Measurements from ENCODE around the gene GALM. TPM values are rescaled to one million over a fixed set of nuclear protein-coding genes. Genes with fewer than 3 reads are reported as not detected.
"Not testable (repeated sequence)": the region's sequence is repeated elsewhere in the genome, so short reads cannot be mapped to it uniquely, and the experiment has no call there.

GALM gene
- polyA plus RNA-seq, 2 of the 4 experiments (the other 2 are of a cell fraction) = 33.4 to 34.2 TPM

DNA sequence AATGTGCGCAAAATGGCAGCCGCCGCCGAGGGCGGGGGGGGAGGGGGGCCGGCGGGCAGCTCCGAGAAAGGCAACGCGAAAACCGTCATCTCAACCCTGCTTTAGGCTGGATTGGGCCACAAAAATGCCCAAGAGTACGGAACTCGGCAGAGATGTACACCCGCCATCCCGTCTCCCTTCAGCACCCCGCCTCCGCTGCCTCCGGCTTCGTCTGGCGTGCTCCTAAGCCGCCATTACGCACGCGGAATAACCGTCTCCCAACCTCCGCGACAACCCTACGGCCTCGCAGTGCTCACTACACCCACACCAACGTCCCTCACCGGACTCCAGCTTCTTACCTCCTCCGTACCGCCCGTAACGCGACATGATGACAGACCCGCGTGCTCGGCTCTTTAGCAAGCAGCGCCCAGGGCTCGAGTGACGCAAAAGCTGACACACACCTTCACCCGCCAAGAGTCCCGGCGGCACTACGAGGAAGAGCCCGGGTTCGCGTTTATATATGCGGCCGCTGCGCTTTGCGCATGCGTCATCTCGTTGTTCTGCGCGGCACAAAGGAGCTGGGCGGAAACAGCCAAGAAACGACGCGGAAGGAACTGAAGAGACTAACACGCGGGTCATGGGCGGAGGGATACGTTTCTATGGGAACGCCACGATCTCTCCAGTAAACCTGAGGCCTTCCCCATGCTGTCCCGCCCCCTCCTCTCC, 85.1 kb downstream of the GALM start, which contains the start of gene SRSF7 (continued):
- TF ChIP-seq, protein P1, sequence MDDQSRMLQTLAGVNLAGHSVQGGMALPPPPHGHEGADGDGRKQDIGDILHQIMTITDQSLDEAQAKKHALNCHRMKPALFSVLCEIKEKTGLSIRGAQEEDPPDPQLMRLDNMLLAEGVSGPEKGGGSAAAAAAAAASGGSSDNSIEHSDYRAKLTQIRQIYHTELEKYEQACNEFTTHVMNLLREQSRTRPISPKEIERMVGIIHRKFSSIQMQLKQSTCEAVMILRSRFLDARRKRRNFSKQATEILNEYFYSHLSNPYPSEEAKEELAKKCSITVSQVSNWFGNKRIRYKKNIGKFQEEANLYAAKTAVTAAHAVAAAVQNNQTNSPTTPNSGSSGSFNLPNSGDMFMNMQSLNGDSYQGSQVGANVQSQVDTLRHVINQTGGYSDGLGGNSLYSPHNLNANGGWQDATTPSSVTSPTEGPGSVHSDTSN (IDR thresholded peaks at IDR 0.05) = peak; percentile 94

DNA sequence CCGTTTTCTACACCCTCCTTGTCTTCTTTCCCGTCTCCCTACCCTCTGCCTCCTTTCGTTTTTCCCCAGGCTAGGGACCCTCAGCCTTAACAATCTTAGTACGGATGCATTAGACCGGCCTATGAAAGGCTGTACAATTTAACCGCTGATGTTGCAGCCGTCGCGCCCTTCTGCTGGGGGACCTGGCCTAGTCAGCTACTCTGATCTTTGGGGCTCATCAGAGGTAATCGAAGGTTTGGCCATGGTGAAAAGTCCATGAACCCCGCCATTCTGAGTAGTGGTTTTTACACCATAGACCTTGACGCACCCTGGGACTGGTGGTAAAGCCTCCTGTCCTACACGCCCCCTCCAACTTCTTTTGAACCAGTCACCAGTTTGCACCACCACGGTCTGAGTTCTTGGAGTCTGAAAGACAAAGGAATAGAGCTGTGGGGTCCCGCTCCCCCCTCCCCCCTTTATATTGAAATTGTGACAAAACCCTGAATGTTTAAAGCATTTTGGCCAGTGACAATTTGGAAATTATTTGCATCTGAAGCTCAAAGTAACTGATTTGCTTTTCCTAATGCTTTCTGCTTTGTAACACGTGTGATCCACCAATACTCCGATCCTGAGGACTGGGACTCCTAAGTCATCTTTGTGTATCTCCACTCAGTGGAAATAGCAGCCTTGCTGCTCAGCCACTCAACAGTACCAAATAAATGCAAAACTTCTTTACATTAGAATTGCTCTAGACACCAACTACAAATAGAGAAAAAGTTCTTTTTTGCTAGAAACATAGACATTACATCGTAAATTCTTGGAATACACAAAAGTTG, 85.9 kb downstream of the GALM start:
- H3K9me3 ChIP-seq = no peaks in the 10 kb centered on the region
- peak; percentile 41 to 42 for ATAC-seq
- peak overlapping the region; percentile 96 to 98 for H3K27ac ChIP-seq
- ChIA-PET CTCF (interaction anchor here (0.6 to 3.8 kb wide), 8 partner anchors 11 to 435 kb away, joined by 3 to 23 read pairs (median 3); no protein-coding TSS in a partner anchor), POLR2A (interaction anchor here (0.5 to 2.8 kb wide), 104 partner anchors 11 to 1443 kb away, joined by 3 to 90 read pairs (median 5); partner anchors contain the start of genes ATL2, DHX57, GALM and GEMIN6)
- no peak for FAIRE-seq
- peaks cover 32% of the 10 kb centered on the region for H3K4me1 ChIP-seq
- DNase-seq (ENCODE audit: low read depth in 1 of 2, low spot score in 1 of 2) = peak; percentile 41 to 48
- TF ChIP-seq TP53 (CRISPR knock-in tag; IDR thresholded peaks at IDR 0.05) (no peak), BHLHE40 (IDR thresholded peaks at IDR 0.05; ENCODE audit: low read depth, low read length) (0 out of 2 replicates have a peak, but pooled peaks have one; percentile 5)
- H3K4me3 ChIP-seq = peak overlapping the region; percentile 84
- 19% methylated on average over 18 of the region's 18 CpGs for WGBS (ENCODE audit: missing lambda C conversion rate)
- H3K4me2 ChIP-seq = peak overlapping the region; percentile 85

DNA sequence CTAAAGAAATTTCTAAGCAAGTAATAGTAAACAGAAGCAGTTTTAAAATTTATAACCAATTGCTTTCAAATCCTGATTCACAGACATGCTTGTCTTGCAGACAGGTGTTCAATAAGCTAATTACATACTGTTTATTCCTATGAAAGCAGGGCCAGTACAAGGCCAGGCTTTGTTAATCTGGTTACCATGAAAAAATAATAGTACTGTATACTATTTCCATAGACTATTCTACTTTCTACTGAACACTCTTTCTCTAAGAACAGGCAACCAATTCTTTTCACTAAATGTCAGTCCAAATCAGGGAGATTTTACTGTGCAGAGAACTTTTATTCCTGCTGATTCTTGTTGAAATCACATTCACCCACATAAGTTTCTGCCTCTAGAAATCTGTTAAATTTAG, 88.1 kb downstream of the GALM start:
- H3K4me2 ChIP-seq = peak overlapping the region; percentile 40
- ChIA-PET POLR2A (no interaction called here), CTCF (no interaction called here)
- H3K27ac ChIP-seq = peak overlapping the region; percentile 1 to 23; a peak in 2 of 6 replicates
- FAIRE-seq (no peak), ATAC-seq (no peak), DNase-seq (ENCODE audit: low read depth in 1 of 2, low spot score in 1 of 2) (no peak)
- TF ChIP-seq, protein P2, sequence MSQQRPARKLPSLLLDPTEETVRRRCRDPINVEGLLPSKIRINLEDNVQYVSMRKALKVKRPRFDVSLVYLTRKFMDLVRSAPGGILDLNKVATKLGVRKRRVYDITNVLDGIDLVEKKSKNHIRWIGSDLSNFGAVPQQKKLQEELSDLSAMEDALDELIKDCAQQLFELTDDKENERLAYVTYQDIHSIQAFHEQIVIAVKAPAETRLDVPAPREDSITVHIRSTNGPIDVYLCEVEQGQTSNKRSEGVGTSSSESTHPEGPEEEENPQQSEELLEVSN (IDR thresholded peaks at IDR 0.05; ENCODE audit: borderline replicate concordance, low read depth) = no peak
- TF ChIP-seq, protein P3, sequence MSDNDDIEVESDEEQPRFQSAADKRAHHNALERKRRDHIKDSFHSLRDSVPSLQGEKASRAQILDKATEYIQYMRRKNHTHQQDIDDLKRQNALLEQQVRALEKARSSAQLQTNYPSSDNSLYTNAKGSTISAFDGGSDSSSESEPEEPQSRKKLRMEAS (IDR thresholded peaks at IDR 0.05) = no peak
- TF ChIP-seq, protein P4, sequence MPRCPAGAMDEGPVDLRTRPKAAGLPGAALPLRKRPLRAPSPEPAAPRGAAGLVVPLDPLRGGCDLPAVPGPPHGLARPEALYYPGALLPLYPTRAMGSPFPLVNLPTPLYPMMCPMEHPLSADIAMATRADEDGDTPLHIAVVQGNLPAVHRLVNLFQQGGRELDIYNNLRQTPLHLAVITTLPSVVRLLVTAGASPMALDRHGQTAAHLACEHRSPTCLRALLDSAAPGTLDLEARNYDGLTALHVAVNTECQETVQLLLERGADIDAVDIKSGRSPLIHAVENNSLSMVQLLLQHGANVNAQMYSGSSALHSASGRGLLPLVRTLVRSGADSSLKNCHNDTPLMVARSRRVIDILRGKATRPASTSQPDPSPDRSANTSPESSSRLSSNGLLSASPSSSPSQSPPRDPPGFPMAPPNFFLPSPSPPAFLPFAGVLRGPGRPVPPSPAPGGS (IDR thresholded peaks at IDR 0.05) = no peak
- no peak overlapping the region for H3K4me3 ChIP-seq
- no peaks in the 10 kb centered on the region for H3K9me3 ChIP-seq
- peaks cover 10% of the 10 kb centered on the region for H3K4me1 ChIP-seq

DNA sequence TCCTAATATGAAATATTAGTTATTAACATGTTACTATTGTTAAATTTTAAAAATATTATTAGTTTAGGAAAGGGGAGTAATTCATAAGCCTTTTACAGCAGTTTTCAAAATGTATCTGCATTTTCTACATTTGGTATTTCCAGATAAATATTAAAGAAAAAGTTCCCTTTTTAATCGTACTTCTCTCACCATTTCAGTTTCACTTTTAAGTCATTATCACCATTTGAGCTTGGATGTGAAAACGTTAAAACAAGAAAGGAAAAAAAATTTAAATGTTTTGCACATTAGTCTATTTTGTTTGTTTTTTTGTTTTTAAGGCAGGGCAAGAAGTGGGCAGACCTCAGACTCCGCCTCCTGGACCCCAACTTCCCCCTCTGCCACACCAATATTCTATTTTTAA, 88.6 kb downstream of the GALM start:
- ATAC-seq = no peak
- no peak for FAIRE-seq
- Histone ChIP-seq H3K27ac (0 out of 6 replicates have a peak overlapping the region, but pooled peaks of 1 of the 2 experiments have one; percentile 1), H3K4me2 (peak overlapping the region; percentile 40), H3K4me3 (no peak overlapping the region), H3K4me1 (peaks cover 7% of the 10 kb centered on the region; the same call in 2 of the 3 replicates), H3K9me3 (no peaks in the 10 kb centered on the region)
- TF ChIP-seq SMC3 (IDR thresholded peaks at IDR 0.05) = no peak
- TF ChIP-seq NPAS2 (CRISPR knock-in tag; IDR thresholded peaks at IDR 0.05; ENCODE audit: borderline replicate concordance) = no peak
- ChIA-PET POLR2A (no interaction called here), CTCF (no interaction called here)
- 46% methylated on average over 3 of the region's 3 CpGs for WGBS (ENCODE audit: missing lambda C conversion rate)
- DNase-seq (ENCODE audit: low read depth in 1 of 2, low spot score in 1 of 2) = no peak

DNA sequence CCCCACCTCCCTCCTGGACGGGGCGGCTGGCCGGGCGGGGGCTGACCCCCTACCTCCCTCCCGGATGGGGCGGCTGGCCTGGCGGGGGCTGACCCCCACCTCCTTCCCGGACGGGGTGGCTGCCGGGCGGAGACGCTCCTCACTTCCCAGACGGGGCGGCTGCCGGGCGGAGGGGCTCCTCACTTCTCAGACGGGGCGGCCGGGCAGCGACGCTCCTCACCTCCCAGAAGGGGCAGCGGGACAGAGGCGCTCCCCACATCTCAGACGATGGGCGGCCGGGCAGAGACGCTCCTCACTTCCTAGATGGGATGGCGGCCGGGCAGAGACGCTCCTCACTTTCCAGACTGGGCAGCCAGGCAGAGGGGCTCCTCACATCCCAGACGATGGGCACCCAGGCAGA, 90.0 kb downstream of the GALM start:
- H3K9me3 ChIP-seq; H3K4me3 ChIP-seq; H3K4me1 ChIP-seq; DNase-seq (ENCODE audit: low read depth in 1 of 2, low spot score in 1 of 2); CTCF ChIA-PET; ATAC-seq; POLR2A ChIA-PET; H3K27ac ChIP-seq; FAIRE-seq; H3K4me2 ChIP-seq: not testable (repeated sequence)
- 96% methylated on average over 12 of the region's 31 CpGs for WGBS (ENCODE audit: missing lambda C conversion rate)
